Iris pigment epithelial cell (primary cell): ENCODE measurements around the gene TSPAN3.

ENCODE experiments used
- DNase-seq: peaks from one replicate; pipeline ENCODE4 v3.0.0-alpha.2; 2011; ENCODE audit warnings: low read depth

Gene TSPAN3

DNA sequence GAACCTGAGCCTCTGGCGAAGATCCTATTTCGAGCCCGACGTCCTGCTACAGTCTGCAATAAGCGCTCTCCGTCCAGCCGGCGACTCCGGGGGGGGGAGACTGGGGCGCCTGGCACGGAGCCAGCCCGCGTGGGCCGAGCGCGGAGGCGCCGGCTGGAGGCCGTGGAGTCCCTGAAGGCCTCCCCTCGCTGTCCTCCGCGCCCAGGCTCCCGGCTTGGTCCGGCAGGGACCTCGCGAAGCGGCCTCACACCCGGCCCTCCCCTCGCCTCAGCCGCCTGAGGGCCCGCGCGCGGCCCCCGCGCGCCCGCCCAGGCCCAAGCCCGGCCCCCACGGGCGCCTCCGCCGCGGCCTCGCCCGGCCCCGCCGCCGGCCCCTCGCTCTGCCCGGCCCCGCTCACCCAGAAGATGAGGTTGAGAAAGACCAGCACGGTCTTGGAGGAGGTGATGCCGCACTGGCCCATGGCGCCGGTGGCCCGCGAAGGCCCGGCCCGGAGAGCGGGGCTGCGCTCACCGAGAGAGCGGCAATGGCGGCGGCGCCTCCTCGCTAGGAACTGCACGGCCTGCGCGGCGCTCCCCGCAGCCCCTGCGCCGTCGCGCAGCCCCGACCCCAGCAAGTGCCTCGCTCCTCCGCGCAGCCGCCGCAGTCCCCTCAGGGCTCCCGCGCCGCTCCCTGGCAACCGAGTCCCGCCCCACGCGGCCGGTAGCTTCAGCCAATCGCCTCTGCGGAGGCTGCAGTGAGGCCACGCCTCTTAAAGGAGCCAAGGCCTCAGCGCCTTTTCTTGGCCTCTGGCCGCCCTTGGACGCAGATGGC lies at the start of gene TSPAN3:
TSS of gene TSPAN3 (minus strand) at position 615 of the 810 bp plus-strand sequence. CDS start at position 460, 155 bp downstream.
- DNase-seq: peak; percentile 91

DNA sequence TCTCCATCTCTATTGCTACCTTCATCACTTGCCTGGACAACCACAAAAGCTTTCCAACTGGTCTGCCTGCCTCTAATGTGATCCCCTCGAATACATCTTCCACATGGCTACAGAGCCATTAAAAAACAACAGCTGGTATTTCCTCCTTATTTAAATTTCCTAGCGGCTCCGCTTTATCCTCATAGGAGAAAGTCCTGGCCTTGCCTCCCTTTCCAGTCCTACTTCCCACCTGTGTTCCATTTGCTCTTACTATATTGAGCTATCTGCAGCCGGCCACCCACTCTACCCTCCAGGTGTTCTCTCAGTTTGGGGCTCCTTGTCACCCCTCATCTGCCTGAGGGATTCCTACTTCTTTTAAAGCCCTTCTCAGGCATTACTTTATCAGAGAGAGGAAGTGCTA lies 49.7 kb upstream of the TSPAN3 start:
- no peak for DNase-seq

DNA sequence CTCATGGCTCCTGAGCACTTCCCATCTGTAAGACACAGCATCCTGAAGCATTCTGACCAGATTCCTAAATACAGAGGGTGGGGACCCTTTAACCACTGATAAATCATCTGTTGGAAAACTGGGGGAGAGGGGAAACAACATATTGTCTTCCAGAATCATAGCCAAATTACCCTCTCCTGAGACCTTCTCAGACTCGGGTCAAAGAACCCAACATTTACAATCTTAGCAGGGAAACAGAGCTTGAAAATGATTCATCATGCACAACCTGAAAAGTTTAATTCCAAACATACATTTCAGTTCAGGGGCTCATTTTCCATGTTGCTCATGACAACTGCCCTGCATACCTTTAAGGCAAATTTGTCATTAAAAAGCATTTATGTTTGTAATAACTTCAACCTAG lies 48.5 kb upstream of the TSPAN3 start:
- DNase-seq: no peak

DNA sequence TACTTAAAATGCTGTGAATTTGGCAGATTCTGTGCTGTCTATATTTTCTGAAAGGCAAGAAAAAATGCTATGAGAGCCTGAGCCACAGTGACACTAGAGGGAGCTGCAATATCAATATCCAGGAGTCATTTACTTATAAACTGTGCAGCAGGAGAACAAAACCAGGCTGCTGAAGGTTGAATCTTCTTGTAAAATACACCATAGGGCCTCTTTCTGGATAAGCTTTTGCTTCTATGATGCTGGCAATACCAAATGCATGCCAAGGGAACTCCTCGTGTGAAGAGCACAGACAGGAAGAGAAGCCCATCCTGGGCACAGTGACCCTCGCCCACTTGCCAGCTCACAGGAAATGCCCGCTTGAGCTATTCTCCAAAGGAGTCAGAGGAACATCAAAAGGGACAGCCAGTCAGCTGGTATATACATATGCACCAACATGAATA lies 48.0 kb upstream of the TSPAN3 start:
- peak; percentile 78 for DNase-seq

DNA sequence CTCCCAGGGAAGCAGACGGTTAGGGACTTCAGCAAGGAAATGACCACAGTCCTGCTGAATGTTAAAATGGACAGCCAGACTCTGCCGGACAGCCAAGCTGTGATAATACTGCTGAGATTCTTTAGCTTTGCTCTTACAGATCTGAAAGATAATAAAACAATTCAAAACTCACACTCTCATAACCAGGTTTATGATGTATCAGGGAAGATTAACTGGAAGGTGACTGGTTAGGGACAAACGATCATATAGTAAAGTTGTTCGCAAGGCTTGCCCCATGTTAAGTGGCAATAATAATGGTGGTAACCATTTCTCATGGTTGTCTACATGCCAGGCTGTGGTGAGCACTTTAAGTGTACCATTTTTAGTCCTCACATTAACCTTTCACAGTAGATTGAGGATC lies 44.3 kb upstream of the TSPAN3 start:
- DNase-seq: no peak

DNA sequence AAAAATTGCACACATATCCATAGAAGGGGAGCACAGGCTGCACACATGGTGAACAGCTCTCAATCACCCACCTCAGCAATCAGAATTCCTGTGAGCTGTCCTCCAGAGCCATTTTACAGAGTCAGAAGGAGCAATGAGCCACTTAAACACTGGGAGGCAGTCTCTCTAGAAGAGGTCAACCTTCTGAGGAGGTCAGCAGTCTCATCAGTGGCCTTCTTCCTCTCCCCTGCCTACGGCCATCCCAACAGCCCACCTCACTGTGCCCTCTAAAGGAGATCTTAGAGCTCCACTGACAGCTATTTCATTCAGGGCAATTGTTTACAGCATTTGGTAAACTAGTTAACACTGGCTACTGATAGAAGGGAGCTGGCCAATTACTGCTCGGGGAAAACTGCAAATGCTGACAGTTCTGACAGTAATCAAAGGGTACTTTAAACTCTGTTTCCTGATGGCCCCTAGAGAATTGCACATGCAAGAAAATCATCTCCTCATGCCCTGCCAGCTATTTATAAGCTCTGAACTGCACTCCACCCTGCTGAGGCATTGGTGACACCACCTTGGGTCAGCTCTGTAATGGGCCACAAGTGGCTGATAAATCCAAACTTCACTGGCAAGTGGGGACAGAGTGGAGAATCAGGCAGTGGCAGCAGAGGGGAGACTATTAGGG lies 42.1 kb upstream of the TSPAN3 start:
- no peak for DNase-seq

DNA sequence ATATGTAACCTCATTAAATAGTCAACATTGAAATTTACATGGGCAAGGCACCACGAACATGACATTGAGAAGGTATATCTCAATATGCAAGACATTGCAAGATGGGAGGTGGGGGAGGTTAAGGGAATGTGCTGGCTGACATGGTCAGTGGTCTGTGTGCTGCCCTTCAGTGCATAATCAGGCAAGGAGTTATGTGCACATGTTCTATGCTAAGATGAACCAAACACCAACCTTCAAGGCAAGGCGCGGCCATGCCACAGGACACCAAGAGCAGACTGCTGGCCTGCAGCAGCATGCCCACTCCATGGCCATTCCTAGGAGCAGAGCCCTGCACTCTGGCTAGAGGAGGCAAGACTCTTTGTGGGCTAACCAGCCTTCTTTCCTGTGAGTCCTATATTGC lies 40.9 kb upstream of the TSPAN3 start:
- no peak for DNase-seq

DNA sequence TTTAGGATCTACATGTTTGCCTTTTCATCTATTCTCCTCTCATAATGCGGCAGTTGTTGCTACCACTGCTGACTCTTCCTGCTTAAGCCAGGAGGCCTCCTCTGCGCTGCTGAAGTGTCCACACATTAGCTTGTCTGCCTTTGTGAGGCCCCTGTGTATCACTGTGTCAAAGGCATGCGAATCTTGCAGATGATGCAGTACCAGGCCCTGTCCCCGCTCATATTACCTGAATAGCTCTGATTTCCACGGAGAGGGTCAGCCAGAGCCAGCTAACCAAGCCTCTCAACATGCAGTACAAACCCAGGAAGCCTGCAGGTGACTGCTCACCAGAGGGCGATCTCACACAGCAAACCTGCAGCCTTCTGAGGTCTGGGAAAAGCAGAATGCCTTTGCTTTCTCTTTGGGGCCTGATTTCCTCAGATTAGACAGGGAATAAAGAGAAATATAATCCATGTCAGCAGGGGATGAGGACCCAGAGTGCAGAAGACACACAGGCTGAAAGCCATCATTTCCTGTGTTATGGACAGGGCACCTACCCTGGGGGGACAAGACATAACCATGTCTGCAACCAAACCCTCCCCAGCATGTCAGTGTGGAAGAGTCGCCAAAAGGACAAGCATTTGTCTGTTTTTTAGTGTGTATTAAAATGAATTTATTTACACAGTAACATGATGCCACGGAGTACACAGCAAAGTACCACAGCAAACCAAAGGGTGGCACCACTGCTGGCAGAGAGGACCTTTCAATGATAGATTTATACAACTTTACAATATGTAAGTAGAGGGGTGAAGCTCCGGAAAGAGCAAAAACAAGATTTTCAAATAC lies 36.8 kb upstream of the TSPAN3 start:
- DNase-seq: peak; percentile 69

DNA sequence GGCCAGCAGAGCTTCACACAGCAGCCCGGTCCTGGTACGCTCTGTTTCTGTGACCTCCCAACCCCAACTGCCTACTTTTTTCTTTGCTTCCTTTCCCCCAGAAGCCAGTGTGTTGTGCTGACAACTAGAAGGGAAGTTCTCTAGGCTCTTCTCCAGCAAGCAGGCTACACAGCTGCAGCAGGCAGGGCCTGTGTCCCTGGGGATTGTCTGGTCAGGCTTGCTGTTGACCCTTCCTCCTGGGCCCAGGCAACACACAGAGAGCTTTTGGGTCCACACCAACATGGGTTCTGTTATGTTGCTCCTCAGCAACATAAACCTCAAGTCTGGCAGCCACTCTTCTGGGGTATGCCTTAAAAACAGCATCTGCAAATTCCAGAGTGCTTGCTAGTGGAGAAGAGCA lies 36.2 kb upstream of the TSPAN3 start:
- no peak for DNase-seq

DNA sequence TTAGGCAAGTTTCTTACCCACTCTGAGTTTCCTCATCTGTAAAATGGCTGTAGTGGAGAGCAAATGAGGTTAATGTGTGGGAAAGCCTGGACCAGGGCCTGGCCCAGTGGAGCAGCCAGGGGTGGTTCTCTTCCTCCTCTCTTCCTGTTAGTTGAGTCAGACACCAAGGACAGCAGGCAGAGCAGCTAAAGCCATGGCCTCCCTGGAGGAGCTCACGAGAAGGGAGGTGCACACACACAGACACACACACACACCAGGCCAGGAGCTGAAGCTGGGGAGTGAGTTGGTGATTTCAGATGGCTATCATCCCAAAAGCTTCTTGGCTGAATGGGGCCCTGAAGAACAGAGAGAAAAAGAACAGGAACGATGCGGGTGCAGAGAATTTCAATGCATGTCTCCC lies 33.2 kb upstream of the TSPAN3 start:
- DNase-seq: peak; percentile 47

DNA sequence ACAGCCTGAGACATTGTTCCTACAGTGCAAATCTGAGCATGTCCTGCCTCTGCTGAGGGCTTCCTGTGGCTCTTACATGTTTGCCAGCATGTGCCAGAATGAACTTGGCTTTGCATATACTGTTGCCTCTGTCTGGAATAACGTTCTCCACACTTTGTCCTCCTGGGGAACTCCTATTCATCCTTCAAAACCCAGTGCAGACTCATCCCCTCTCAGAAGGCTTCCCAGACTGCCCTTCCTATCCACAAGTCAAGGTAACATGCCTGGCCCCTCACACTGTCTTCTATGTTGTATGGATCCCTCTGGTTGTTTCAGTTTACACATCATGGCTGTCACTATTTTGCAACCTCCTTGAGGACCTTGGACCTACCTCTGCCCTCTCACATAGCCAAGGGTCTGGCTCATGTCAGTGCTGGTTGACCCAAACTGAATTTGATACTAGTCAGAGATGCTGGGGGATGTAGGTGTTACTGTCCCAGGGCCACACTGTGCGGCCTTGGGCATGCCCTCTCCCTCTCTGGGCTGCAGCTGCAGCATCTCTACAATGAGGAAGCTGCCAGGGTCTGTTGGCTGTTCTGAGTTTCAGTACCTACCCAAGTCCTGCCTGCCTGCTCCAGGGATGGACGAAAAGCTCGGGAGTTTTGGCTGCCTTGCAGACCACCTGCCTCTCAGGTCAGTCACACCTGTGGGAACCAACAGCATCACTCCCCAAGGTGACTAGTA lies 29.0 kb upstream of the TSPAN3 start:
- DNase-seq: no peak

DNA sequence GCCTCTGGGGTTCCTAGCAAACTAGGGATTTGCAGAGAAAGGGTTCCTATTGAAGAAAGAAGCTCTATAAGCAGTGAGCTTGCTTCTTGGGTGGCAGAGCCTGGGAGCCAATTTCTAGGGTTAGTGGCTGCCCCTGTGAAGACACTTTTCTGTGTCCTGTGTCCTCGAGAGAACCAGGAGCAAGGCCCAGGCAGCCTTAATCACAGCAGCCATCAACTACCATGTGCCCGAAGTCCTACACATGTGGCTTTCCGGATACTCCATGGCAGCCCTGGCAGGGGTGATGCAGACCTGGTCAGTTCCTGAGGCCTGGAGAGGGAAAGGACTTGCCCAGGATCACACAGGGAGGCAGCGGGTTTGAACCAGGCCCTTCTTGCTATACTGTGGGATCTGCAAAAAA lies 27.7 kb upstream of the TSPAN3 start:
- DNase-seq: no peak

DNA sequence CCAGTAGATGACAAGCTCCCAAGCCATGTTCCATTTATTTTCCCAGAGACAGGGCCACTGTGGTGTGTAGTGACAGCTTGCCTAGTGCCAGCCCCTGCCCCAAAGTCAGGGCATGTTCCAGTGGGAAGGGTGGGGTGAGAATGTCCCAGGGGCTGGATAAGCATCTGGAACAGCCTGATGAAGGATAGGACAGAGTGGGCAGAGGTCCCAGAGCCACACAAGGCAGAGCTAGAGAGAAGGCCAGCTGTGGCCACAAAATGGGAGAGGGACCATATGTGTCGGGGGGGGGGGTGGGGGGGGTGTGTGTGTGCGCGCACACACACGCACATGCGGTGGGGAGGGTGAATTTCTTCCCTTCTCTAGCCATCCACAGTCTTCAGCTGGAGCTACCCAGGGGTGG lies 27.0 kb upstream of the TSPAN3 start:
- no peak for DNase-seq

DNA sequence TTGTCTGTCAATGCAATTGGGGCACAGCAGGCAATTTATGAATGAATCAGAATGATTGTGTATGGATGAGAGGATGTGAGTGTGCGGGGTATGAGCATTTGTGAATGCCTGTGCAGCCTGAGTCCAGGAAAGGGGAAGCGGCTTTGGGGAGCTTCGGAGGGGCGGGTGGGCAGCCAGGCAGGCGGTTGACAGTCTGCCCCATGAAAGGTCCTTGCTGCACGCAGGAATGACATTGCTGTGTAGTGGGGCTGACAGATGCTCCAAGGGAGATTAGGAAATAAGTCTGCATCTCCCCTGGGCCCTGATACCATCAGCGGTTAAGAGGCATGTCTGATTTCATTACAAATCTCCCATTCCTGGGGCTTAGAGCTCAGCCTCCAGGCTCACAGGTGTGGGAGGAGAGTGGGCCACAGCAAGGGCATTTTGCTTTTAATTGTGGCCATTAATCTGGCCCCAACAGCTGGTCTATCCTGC lies 26.4 kb upstream of the TSPAN3 start:
- no peak for DNase-seq

DNA sequence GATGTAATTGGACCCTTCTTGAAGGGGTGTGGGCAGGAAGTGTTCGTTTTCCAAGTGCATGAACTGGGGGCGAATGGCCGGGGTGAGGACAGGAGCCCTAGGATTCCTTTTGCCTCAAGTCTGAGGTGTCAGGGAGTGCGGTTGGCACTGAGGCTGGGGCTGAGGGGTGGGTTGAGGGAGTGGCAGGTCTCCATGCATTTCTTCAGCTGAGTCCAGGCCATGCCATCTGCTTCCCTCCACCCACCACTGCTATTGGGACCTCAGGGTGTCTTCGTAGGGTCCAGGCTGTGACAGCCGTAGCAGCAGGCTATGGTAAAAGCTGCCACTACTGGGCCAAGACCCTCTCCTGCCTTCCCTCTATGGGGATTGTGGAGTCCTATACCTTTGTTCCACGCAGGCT lies 25.6 kb upstream of the TSPAN3 start:
- DNase-seq: no peak

DNA sequence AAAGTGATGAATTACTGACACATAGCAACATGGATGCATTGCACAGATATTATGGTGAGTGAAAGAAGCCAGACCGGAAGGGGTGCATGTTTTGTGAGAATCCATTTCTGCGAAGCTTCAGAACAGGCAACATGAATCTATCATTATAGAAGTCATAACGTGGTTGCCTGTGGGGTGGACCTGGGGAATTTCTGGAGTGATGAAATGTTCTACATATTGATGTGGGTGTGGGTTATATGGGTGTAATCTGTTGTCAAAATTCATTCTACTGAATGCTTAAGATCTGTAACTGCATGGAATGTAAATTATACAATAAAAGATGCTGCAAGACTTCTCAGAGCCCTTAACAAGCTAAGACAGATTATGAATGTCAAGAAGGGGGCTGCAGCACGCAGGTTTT lies 25.2 kb upstream of the TSPAN3 start:
- no peak for DNase-seq

DNA sequence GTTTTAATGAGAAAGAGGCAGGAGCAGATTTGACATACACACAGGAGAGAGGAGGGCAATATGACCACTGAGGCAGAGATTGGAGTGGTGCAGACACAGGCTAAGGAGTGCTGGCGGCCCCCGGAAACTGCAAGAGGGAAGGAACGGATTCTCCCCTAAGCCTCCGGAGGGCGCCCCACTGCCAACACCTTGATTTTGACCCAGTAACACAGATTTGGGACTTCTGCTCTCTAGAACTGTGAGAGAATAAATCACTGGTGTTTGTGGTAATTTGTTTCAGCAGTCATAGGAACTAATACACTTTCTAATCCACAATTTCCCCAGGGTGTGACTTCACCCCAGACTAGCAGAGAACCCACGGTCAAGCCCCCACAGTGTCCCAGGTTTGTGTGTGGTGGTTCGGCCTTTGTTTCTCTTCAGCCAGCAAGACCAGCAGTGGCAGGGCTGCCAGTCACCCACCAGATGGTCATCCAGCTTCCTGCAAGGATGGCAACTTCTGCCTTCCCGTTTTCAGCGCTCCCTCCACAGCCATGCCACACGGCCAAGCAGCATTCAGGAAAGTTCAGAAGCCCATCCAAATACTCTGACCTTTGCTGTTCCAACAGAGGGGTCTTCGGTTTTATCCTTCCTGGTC lies 23.6 kb upstream of the TSPAN3 start:
- no peak for DNase-seq

DNA sequence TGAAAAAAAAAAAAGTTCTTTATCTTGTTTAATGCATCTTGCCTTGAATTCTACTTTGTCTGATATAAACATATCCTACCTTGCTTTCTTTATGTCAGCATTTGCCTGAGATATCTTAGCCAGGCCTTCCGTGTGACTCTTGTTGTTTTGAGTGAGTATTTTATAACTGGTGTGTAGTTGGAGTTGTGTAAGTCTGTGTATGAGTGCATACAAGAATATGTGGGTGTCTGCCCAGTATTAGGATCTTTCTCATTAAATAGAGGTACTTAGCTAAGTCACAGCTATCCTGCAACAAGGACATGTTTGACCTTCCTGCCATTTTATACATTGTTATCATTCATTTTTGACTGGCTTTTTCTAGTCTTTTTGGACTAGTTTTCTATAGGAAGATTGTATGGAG lies 22.5 kb upstream of the TSPAN3 start:
- DNase-seq: no peak

DNA sequence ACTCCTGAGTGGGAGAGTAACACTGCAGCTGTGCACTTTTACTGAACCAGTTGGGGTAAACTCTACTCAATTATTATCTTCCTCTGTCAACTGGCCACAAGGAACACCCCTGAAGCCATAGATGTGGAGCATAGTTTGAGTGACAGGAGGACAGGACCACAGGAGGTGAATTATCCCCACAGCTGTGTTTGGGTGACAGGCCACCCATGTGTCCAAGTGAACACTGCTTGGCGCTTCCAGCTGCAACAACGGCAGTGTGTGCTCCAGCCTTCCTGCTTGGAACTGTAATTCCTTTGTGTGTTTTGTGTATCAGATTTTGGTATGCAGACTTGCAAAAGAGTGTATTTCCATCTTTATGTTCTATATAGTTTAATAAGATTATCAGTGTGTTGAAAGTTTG lies 20.2 kb upstream of the TSPAN3 start:
- DNase-seq: no peak

DNA sequence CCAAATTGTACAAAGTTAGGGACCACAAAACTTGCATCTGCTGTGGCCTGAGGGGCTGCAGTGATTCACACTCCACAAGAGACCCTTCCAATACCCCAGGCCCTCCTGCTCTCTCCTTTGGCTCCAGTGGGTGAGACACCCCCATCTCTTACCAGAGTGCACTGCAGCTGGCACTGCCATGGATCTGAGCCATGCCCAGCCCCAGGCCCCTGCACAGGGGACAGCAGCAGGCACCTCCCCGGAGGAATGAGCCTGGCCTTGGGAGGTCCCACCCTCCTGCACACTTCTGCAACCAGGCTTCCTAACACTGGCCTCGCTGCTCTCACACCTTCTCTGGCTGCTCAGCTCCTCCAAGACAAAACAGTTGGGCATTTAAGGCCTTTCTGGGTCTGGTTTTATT lies 16.3 kb upstream of the TSPAN3 start:
- no peak for DNase-seq

DNA sequence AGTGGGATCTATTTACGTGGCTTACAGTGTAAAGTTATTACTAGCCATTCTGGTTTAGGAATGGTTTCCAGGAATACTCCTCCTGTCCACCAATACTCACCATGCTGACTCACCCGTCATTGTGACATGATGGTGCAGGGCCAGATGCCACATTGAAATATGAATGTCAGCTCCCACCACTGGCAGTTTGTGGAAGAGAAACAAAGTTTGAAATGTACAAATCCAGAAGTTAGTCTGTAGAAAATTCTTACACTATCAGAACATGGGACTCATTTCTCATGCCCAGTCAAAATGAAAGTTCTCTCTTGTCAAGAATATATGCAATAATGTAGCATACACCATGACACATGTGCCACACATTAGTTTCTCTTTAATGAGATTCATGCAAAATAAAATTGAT lies 14.4 kb upstream of the TSPAN3 start:
- peak; percentile 43 for DNase-seq

DNA sequence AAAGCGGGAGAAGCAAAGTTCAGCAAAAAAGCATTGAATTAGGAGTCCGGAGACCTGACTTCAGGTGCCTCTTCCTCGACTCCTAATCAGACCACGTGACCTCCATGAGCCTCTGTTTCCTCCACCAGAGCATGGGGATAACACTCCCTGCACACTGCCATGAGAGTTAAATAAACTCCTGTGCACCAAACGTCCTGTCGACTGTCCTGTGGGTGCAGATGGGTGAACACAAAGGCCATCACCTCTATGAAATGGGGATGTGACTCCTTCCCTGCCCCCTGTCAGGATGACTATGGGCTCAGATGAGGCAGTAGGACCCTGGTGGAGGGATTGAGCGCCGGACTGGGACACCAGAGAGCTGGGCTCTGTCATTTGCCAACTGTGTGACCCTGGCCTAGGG lies 13.5 kb upstream of the TSPAN3 start:
- no peak for DNase-seq
